Fibroblast of the aortic adventitia (primary cell): Measurements from ENCODE around the gene PHF13. TPM values are rescaled to one million over a fixed set of nuclear protein-coding genes. Genes with fewer than 3 reads are reported as not detected.

Experiments
- DNase-seq: peaks from one replicate; pipeline ENCODE4 v3.0.0-alpha.2; 2010; ENCODE audit warnings: low read depth
- H3K4me3 ChIP-seq: 2 replicates; pipeline ENCODE4 v1.5.1; 2011; ENCODE audit warnings: low read depth, mild to moderate bottlenecking, control low read depth, low read length, moderate library complexity
- total RNA-seq: library from RNA; depleted of rRNA; stranded (reverse); fragments of >200 nt; gene quantifications from 2 replicates; pipeline ENCODE4 v1.2.3, GENCODE V29; 2012; ENCODE audit warnings: low replicate concordance
- TF ChIP-seq, protein P1 (sequence below): IDR thresholded peaks from 2 replicates; pipeline ENCODE4 v1.5.1; 2011; ENCODE audit warnings: mild to moderate bottlenecking, low read length, control low read depth, inconsistent platforms; ENCODE audit not compliant: insufficient read depth

Gene PHF13
- total RNA-seq, 1 donor = 14.7 TPM

DNA sequence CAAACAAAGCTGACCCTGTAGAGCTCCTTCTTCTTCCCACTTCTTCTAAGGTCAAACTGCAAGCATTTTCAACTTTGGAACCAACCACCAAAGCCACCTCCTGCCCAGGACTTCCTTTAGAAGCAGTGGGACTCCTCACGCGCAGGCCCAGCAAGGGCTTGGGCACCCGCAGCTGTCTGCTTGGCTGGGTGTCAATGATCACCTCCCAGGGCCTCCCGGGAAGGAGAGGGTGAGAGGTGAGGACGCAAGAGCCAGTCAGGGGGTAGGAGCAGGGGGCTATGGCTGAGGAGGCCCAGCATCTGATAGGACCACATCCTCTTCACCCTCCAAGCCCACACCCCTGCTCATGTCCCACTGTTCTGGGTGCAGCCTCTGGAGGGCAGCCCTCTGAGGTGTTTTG is 21.1 kb upstream of the PHF13 start:
- H3K4me3 ChIP-seq = no peak overlapping the region
- DNase-seq = no peak
- TF ChIP-seq, protein P1, sequence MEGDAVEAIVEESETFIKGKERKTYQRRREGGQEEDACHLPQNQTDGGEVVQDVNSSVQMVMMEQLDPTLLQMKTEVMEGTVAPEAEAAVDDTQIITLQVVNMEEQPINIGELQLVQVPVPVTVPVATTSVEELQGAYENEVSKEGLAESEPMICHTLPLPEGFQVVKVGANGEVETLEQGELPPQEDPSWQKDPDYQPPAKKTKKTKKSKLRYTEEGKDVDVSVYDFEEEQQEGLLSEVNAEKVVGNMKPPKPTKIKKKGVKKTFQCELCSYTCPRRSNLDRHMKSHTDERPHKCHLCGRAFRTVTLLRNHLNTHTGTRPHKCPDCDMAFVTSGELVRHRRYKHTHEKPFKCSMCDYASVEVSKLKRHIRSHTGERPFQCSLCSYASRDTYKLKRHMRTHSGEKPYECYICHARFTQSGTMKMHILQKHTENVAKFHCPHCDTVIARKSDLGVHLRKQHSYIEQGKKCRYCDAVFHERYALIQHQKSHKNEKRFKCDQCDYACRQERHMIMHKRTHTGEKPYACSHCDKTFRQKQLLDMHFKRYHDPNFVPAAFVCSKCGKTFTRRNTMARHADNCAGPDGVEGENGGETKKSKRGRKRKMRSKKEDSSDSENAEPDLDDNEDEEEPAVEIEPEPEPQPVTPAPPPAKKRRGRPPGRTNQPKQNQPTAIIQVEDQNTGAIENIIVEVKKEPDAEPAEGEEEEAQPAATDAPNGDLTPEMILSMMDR = no peak

DNA sequence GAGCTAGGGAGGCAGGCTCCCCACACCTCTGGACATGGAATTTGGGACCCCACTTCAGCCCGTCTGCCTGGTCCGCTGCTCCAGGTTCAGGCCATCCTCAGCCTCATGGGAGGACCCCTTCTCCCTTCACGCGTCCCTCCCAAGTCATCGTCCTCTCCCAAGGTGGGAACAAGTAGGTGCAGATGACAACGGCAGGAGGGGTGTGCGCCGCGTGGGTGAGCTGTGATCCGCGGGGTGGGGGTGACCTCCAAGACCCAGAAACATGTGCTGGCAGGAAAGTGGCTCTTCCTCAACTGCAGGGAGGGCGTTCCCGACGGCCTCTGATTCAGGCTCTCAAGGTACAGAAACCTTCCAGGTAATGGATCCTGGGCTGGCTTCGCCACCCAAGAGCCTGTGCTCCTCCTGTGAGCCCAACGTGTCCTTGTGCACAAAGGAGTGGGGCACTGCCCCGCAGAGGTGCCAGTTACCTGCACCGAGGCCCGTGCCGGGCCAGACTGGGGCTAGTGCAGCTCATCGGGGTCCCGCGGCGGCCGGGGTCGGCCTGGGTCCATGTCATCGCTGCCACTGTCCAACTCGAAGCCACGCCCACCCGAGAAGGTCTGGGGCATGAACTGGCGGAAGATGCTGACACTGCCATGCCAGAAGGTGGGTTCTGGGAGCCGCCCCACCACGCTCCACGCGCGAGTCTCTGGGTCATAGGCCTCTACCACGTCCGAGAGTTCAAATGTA is 20.5 kb upstream of the PHF13 start:
- no peak overlapping the region for H3K4me3 ChIP-seq
- DNase-seq = no peak
- TF ChIP-seq, protein P1 = no peak

DNA sequence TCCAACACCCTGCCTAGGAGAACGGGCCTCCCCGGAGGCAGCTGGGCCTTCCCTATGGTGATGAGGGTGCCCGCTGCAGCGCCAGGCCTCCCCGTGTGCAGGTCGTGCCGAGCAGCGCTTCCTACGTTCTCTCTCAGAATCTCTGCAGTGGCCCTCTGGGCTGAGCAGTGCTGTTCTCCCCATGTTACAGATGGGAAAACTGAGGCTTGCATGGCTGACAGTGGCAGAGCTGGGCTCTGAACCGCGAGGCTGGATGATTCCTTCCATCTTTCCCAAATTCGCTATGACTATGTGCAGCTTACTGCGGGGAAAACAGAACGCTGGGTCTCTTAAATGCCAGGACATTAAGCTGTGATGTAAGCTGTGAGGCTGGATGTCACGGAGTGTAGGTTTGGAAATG is 19.7 kb upstream of the PHF13 start:
- TF ChIP-seq, protein P1 = no peak
- no peak overlapping the region for H3K4me3 ChIP-seq
- DNase-seq = no peak

GRCh38 chr1:6594977-6595740 is 18.4 kb upstream of the PHF13 start:
- TF ChIP-seq, protein P1 = no peak
- no peak for DNase-seq
- no peak overlapping the region for H3K4me3 ChIP-seq

- DNase-seq = no peak
- peak overlapping the region; percentile 22 for H3K4me3 ChIP-seq
- TF ChIP-seq, protein P1 = no peak
Measured at GRCh38 chr1:6596351-6596750, 17.2 kb upstream of the PHF13 start.

- peak overlapping the region; percentile 22 for H3K4me3 ChIP-seq
- TF ChIP-seq, protein P1 = no peak
- DNase-seq = no peak
Measured at GRCh38 chr1:6596886-6597776, 16.4 kb upstream of the PHF13 start.
